ENCODE measurements around the gene FAM89A.
A peak's percentile ranks its signal among the peaks of the same experiment; 100 is the strongest.
"Not testable (repeated sequence)": the region's sequence is repeated elsewhere in the genome, so short reads cannot be mapped to it uniquely, and the experiment has no call there.

Gene FAM89A

GRCh38 chr1:231053493-231054162, 13.6 kb upstream of the FAM89A start:
- DNase-seq, result peak; percentile 76

- DNase-seq, result no peak
Observed at GRCh38 chr1:231052777-231053176, 12.7 kb upstream of the FAM89A start.

- not testable (repeated sequence) for DNase-seq
Observed at GRCh38 chr1:231050932-231051331, 10.9 kb upstream of the FAM89A start.

GRCh38 chr1:231050395-231050794, 10.3 kb upstream of the FAM89A start:
- DNase-seq, result no peak

- DNase-seq, result no peak
Observed at GRCh38 chr1:231049121-231049979, 9.3 kb upstream of the FAM89A start.

GRCh38 chr1:231048419-231048818, 8.4 kb upstream of the FAM89A start:
- DNase-seq, result not testable (repeated sequence)

- not testable (repeated sequence) for DNase-seq
Observed at GRCh38 chr1:231047529-231047928, 7.5 kb upstream of the FAM89A start.

GRCh38 chr1:231046730-231047395, 6.8 kb upstream of the FAM89A start:
- DNase-seq, result no peak

GRCh38 chr1:231045921-231046729, 6.1 kb upstream of the FAM89A start:
- not testable (repeated sequence) for DNase-seq

- DNase-seq, result no peak
Observed at GRCh38 chr1:231045286-231045685, 5.2 kb upstream of the FAM89A start.

- no peak for DNase-seq
Observed at GRCh38 chr1:231044588-231044987, 4.5 kb upstream of the FAM89A start.

GRCh38 chr1:231041719-231042261, 1.7 kb upstream of the FAM89A start:
- DNase-seq, result no peak

GRCh38 chr1:231040800-231041718, 1.0 kb upstream of the FAM89A start:
- no peak for DNase-seq

GRCh38 chr1:231039161-231040018, 664 bp downstream of the FAM89A start:
- peak; percentile 17 for DNase-seq

- no peak for DNase-seq
Observed at GRCh38 chr1:231037585-231038517, 2.2 kb downstream of the FAM89A start.

GRCh38 chr1:231036416-231036815, 3.6 kb downstream of the FAM89A start:
- DNase-seq, result no peak

GRCh38 chr1:231035799-231036198, 4.3 kb downstream of the FAM89A start:
- DNase-seq, result no peak

GRCh38 chr1:231032963-231033362, 7.1 kb downstream of the FAM89A start:
- DNase-seq, result no peak

- DNase-seq, result no peak
Observed at GRCh38 chr1:231029841-231030240, 10.2 kb downstream of the FAM89A start.

Data from fibroblast of upper back skin (primary cell).